HG03565 (cell line): Measurements from ENCODE around the gene NODAL.

ENCODE experiments used
- ATAC-seq: cut with Tn5 transposase; IDR thresholded peaks from one replicate; pipeline ENCODE4 v1.9.1; 2021; ENCODE audit warnings: mild to moderate bottlenecking, moderate library complexity; ENCODE audit not compliant: unreplicated experiment

The NODAL gene

GRCh38 chr10:70396140-70396539 lies 45.3 kb downstream of the NODAL start:
- ATAC-seq: no peak

DNA sequence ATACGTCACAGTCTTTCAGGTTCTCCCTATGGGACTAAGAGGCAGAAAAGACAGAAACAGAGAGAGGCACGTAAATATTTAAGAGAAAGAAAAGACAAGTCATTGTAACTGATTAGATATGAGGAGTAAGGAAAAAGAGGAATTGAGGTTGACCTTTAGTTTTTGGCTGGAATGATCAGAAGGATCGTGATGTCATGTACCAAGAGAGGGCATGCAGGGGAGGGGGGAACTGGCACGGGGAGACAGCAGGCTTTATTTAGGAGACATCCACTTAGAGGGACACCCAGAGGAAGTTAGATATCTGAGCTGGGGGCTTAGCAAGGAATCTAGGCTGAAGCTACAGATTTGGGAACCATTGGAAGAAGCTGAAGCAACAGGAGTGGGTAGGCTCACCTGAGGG lies 49.8 kb downstream of the NODAL start:
- ATAC-seq: no peak
